ENCODE data around the gene SLC51B. TPM values are rescaled to one million over a fixed set of nuclear protein-coding genes. Genes with fewer than 3 reads are reported as not detected.

SLC51B gene
- polyA plus RNA-seq, 3 donors: not detected

DNA sequence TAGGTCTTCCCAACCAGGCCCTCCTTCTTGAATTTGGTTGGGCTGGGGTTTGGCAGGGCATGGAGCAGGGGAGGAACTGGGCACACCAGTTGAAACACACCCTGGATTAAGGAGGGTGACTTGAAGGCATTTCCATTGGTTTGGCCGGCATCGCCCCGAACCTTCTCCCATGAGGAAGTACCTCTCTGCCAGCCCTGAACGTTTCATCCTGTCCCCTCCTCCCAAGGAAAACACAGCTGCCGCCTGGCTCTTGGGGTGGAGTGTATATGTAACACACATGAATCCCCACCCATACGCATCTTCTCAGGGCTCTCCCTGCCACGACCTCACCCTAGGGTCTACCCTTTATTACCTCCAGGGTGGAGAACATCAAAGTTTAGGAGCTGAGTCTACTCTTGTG, 55.3 kb downstream of the SLC51B start:
- no peaks in the 10 kb centered on the region for H3K9me3 Mint-ChIP-seq
- peaks cover 0 to 2% (median 2%) of the 10 kb centered on the region in 3 donors for H3K27me3 Mint-ChIP-seq (ENCODE audit: low read depth in 3 of 3)
- H3K27ac Mint-ChIP-seq: no peak overlapping the region
- no peak for DNase-seq
- no peak overlapping the region for H3K9ac ChIP-seq (ENCODE audit: insufficient read depth, low read length, poor library complexity, severe bottlenecking)
- no peak overlapping the region for H3K4me3 ChIP-seq (replicated peaks in 1 of 3; ENCODE audit: low read depth in 2 of 3, low read length in 3 of 3)
- H3K36me3 Mint-ChIP-seq: peaks cover 54 to 65% of the 10 kb centered on the region in 2 donors
- H4K20me1 ChIP-seq (ENCODE audit: insufficient read depth, low read length): no peaks in the 10 kb centered on the region
- no peak overlapping the region for H3K27ac ChIP-seq (ENCODE audit: low read depth in 1 of 2, low read length in 2 of 2)
- H3K79me2 ChIP-seq (ENCODE audit: insufficient read depth, low read length): no peaks in the 10 kb centered on the region
- no peak for TF ChIP-seq CTCF (IDR thresholded peaks at IDR 0.05)
- no peak overlapping the region for H3K4me2 ChIP-seq (replicated peaks; ENCODE audit: extremely low read depth, low read length, poor library complexity, severe bottlenecking)
- H3K4me3 Mint-ChIP-seq: no peak overlapping the region
- H2AFZ ChIP-seq (ENCODE audit: insufficient read depth, low read depth, low read length, poor library complexity, severe bottlenecking): no peak overlapping the region
- no peaks in the 10 kb centered on the region for H3K9me3 ChIP-seq (replicated peaks in 1 of 2; ENCODE audit: control insufficient read depth in 1 of 2, insufficient read depth in 1 of 2, low read length in 2 of 2)
- no CpG with 5 or more reads among the region's 7 CpGs for WGBS (ENCODE audit: insufficient coverage)
- no peaks in the 10 kb centered on the region for H3K27me3 ChIP-seq (ENCODE audit: control insufficient read depth in 2 of 2, insufficient read depth in 2 of 2, low read length in 2 of 2)
- intact Hi-C loops (cut with micrococcal nuclease): no loop called here
- peaks cover 13 to 14% of the 10 kb centered on the region in 2 donors for H3K4me1 ChIP-seq (ENCODE audit: control insufficient read depth in 1 of 2, insufficient read depth in 2 of 2, low read length in 2 of 2)
- peaks cover 30 to 70% of the 10 kb centered on the region in 2 donors for H3K36me3 ChIP-seq (replicated peaks in 1 of 2; ENCODE audit: control insufficient read depth in 1 of 2, insufficient read depth in 2 of 2, low read length in 2 of 2)
- peaks cover 12% of the 10 kb centered on the region for H3K4me1 Mint-ChIP-seq

- H2AFZ ChIP-seq (ENCODE audit: insufficient read depth, low read depth, low read length, poor library complexity, severe bottlenecking): peak overlapping the region; percentile 65
- intact Hi-C loops (cut with micrococcal nuclease): no loop called here
- H3K4me1 Mint-ChIP-seq: peaks cover 12% of the 10 kb centered on the region
- H3K27ac Mint-ChIP-seq: peak overlapping the region in 6 of 7 donors; percentile 27 to 83 (median 75)
- DNase-seq: peak; percentile 37 to 60 (median 42)
- H3K27me3 ChIP-seq (ENCODE audit: control insufficient read depth in 2 of 2, insufficient read depth in 2 of 2, low read length in 2 of 2): no peaks in the 10 kb centered on the region
- H3K4me3 ChIP-seq (replicated peaks in 1 of 3; ENCODE audit: low read depth in 2 of 3, low read length in 3 of 3): peak overlapping the region in 1 of 3 experiments; percentile 46
- no peaks in the 10 kb centered on the region for H3K79me2 ChIP-seq (ENCODE audit: insufficient read depth, low read length)
- peaks cover 63 to 73% of the 10 kb centered on the region in 2 donors for H3K36me3 Mint-ChIP-seq
- peaks cover 0 to 2% (median 2%) of the 10 kb centered on the region in 3 donors for H3K27me3 Mint-ChIP-seq (ENCODE audit: low read depth in 3 of 3)
- peak overlapping the region; percentile 32 for H3K9ac ChIP-seq (ENCODE audit: insufficient read depth, low read length, poor library complexity, severe bottlenecking)
- H3K9me3 ChIP-seq (replicated peaks in 1 of 2; ENCODE audit: control insufficient read depth in 1 of 2, insufficient read depth in 1 of 2, low read length in 2 of 2): no peaks in the 10 kb centered on the region
- peak overlapping the region; percentile 8 to 50 for H3K27ac ChIP-seq (ENCODE audit: low read depth in 1 of 2, low read length in 2 of 2)
- no peaks in the 10 kb centered on the region for H4K20me1 ChIP-seq (ENCODE audit: insufficient read depth, low read length)
- H3K4me2 ChIP-seq (replicated peaks; ENCODE audit: extremely low read depth, low read length, poor library complexity, severe bottlenecking): peak overlapping the region; percentile 63
- 3% methylated on average over 8 of the region's 9 CpGs for WGBS (ENCODE audit: insufficient coverage)
- peak; percentile 78 for TF ChIP-seq CTCF (IDR thresholded peaks at IDR 0.05)
- peaks cover 13 to 14% of the 10 kb centered on the region in 2 donors for H3K4me1 ChIP-seq (ENCODE audit: control insufficient read depth in 1 of 2, insufficient read depth in 2 of 2, low read length in 2 of 2)
- H3K9me3 Mint-ChIP-seq: no peaks in the 10 kb centered on the region
- peak overlapping the region in 1 of 2 donors; percentile 92 for H3K4me3 Mint-ChIP-seq
- peaks cover 36 to 80% of the 10 kb centered on the region in 2 donors for H3K36me3 ChIP-seq (replicated peaks in 1 of 2; ENCODE audit: control insufficient read depth in 1 of 2, insufficient read depth in 2 of 2, low read length in 2 of 2)
Measured at GRCh38 chr15:65101411-65101890, 56.3 kb downstream of the SLC51B start.
